H1 (cell line): ENCODE measurements around the gene MEGF11. TPM values are rescaled to one million over a fixed set of nuclear protein-coding genes. Genes with fewer than 3 reads are reported as not detected.
A peak's percentile ranks its signal among the peaks of the same experiment; 100 is the strongest.

ENCODE experiments used
- CTCF ChIA-PET: fragments of 300-600 bp; sonication (Branson Sonifier 250); formaldehyde crosslinking; loops from one replicate; lab custom pipeline; 2021; ENCODE audit not compliant: partially characterized antibody; lab: Charles Lee
- POLR2A ChIA-PET: fragments of 300-600 bp; sonication (Branson Sonifier 250); formaldehyde crosslinking; loops from one replicate; lab custom pipeline; 2021; ENCODE audit warnings: inconsistent platforms; ENCODE audit not compliant: partially characterized antibody; lab: Charles Lee
- DNase-seq, 2 experiments: peaks; one replicate each; pipeline versions ENCODE4 v3.0.0 to v3.0.0-alpha.2; 2010 to 2022; ENCODE audit warnings: low spot score in 2 of 2, low read depth in 1 of 2, mixed read lengths in 1 of 2
- FAIRE-seq: peaks from 2 replicates; lab custom pipeline; 2011; peaks lifted over from hg19 to GRCh38; lab: Jason Lieb, UNC
- H2AFZ ChIP-seq: 2 replicates; pipeline ENCODE4 v1.8.1; 2012; ENCODE audit warnings: low read length, inconsistent platforms
- H2AK5ac ChIP-seq: 2 replicates; pipeline ENCODE4 v1.6.1; 2013; ENCODE audit warnings: low read depth, low read length
- H2BK120ac ChIP-seq: replicated peaks from 2 replicates; pipeline ENCODE3; 2013; ENCODE audit warnings: low read depth, low read length, inconsistent platforms
- H2BK12ac ChIP-seq: 2 replicates; pipeline ENCODE4 v1.6.1; 2013; ENCODE audit warnings: low read depth, low read length
- H2BK15ac ChIP-seq: 2 replicates; pipeline ENCODE4 v1.6.1; 2013; ENCODE audit warnings: low read length
- H2BK20ac ChIP-seq: 2 replicates; pipeline ENCODE4 v1.6.1; 2013; ENCODE audit warnings: low read length
- H2BK5ac ChIP-seq: 2 replicates; pipeline ENCODE4 v1.6.1; 2013; ENCODE audit warnings: low read depth, low read length
- H3K14ac ChIP-seq: 2 replicates; pipeline ENCODE4 v1.6.1; 2013; ENCODE audit warnings: inconsistent platforms; ENCODE audit not compliant: insufficient read length
- H3K18ac ChIP-seq: 2 replicates; pipeline ENCODE4 v1.6.1; 2013; ENCODE audit warnings: low read length; ENCODE audit errors: extremely low read depth
- H3K23ac ChIP-seq: 2 replicates; pipeline ENCODE4 v1.6.1; 2013; ENCODE audit warnings: inconsistent platforms; ENCODE audit not compliant: insufficient read length
- H3K23me2 ChIP-seq: 2 replicates; pipeline ENCODE4 v1.6.1; 2013; ENCODE audit warnings: low read depth, low read length
- H3K27ac ChIP-seq: 2 replicates; pipeline ENCODE4 v1.6.1; 2011; ENCODE audit warnings: low read depth, low read length, inconsistent platforms
- H3K27me3 ChIP-seq, 4 experiments: replicated peaks in 1 of 4; 1 replicate in 1 of 4; 2 replicates in 3 of 4; pipeline versions ENCODE4 v1.6.1 to v1.8.1; 2011 to 2013; ENCODE audit warnings: low read length in 3 of 4, mild to moderate bottlenecking in 3 of 4, inconsistent platforms in 2 of 4, mixed read lengths in 2 of 4, moderate library complexity in 1 of 4; ENCODE audit not compliant: control insufficient read depth in 3 of 4, insufficient read depth in 3 of 4; ENCODE audit errors: extremely low read depth in 1 of 4
- H3K36me3 ChIP-seq, 4 experiments: 2 replicates each; pipeline versions ENCODE4 v1.6.1 to v1.8.1; 2011 to 2013; ENCODE audit warnings: mild to moderate bottlenecking in 4 of 4, low read length in 3 of 4, moderate library complexity in 2 of 4, control low read depth in 1 of 4, inconsistent platforms in 1 of 4; ENCODE audit not compliant: insufficient read depth in 4 of 4, control insufficient read depth in 2 of 4
- H3K4ac ChIP-seq: replicated peaks from 2 replicates; pipeline ENCODE3; 2013; ENCODE audit warnings: low read length, low read depth, mixed read lengths, inconsistent platforms; ENCODE audit not compliant: insufficient read length
- H3K4me1 ChIP-seq, 4 experiments: replicated peaks in 1 of 4; 1 replicate in 1 of 4; 2 replicates in 3 of 4; pipeline versions ENCODE4 v1.6.1 to v1.8.1; 2011 to 2013; ENCODE audit warnings: low read length in 3 of 4, inconsistent platforms in 2 of 4, mixed read lengths in 1 of 4; ENCODE audit not compliant: insufficient read depth in 4 of 4, control insufficient read depth in 3 of 4
- H3K4me2 ChIP-seq, 2 experiments: 2 replicates each; pipeline versions ENCODE4 v1.6.1 to v1.8.1; 2011 to 2013; ENCODE audit warnings: low read depth in 2 of 2, low read length in 2 of 2, control low read depth in 1 of 2, inconsistent platforms in 1 of 2, mild to moderate bottlenecking in 1 of 2; ENCODE audit not compliant: insufficient read depth in 1 of 2
- H3K4me3 ChIP-seq, 4 experiments: fragments of 200-600, 300-600 bp in 1 of 4; sonication (generic), shearing (Covaris generic), sonication (Bioruptor Twin) in 1 of 4; 2 replicates each; pipeline versions ENCODE4 v1.5.1 to v1.8.1; 2011 to 2016; ENCODE audit warnings: low read length in 4 of 4, low read depth in 3 of 4, control low read depth in 2 of 4, inconsistent platforms in 2 of 4, mild to moderate bottlenecking in 2 of 4, mixed read lengths in 1 of 4, moderate library complexity in 1 of 4; ENCODE audit not compliant: insufficient read depth in 2 of 4; ENCODE audit errors: extremely low read depth in 1 of 4
- H3K56ac ChIP-seq: replicated peaks from 2 replicates; pipeline ENCODE3; 2013; ENCODE audit warnings: low read depth, mild to moderate bottlenecking, mixed read lengths, low read length, inconsistent platforms; ENCODE audit not compliant: insufficient read length
- H3K79me1 ChIP-seq: 2 replicates; pipeline ENCODE4 v1.6.1; 2013; ENCODE audit warnings: low read depth, low read length, control low read depth
- H3K79me2 ChIP-seq, 2 experiments: 2 replicates each; pipeline versions ENCODE4 v1.6.1 to v1.8.1; 2012 to 2013; ENCODE audit warnings: low read length in 2 of 2, mild to moderate bottlenecking in 2 of 2, inconsistent platforms in 1 of 2; ENCODE audit not compliant: insufficient read depth in 2 of 2, control insufficient read depth in 1 of 2
- H3K9ac ChIP-seq, 4 experiments: replicated peaks in 1 of 4; 1 replicate in 1 of 4; 2 replicates in 3 of 4; pipeline versions ENCODE4 v1.6.1 to v1.8.1; 2011 to 2013; ENCODE audit warnings: low read depth in 3 of 4, low read length in 3 of 4, control low read depth in 2 of 4, mild to moderate bottlenecking in 2 of 4, moderate library complexity in 2 of 4, inconsistent platforms in 1 of 4; ENCODE audit errors: extremely low read depth in 1 of 4
- H3K9me3 ChIP-seq, 2 experiments: 2 replicates each; pipeline versions ENCODE4 v1.6.1 to v1.8.1; 2012 to 2013; ENCODE audit warnings: mild to moderate bottlenecking in 2 of 2, moderate library complexity in 2 of 2, control low read depth in 1 of 2, inconsistent platforms in 1 of 2, low read depth in 1 of 2, low read length in 1 of 2, mixed read lengths in 1 of 2; ENCODE audit not compliant: insufficient read depth in 2 of 2
- H4K20me1 ChIP-seq, 2 experiments: replicated peaks in 1 of 2; 2 replicates each; pipeline versions ENCODE3 to v1.8.1; 2011 to 2013; ENCODE audit warnings: inconsistent platforms in 2 of 2, low read length in 2 of 2, mild to moderate bottlenecking in 1 of 2; ENCODE audit not compliant: insufficient read depth in 2 of 2, control insufficient read depth in 1 of 2
- H4K5ac ChIP-seq: 2 replicates; pipeline ENCODE4 v1.6.1; 2013; ENCODE audit warnings: low read length, low read depth, mixed read lengths, inconsistent platforms; ENCODE audit not compliant: insufficient read length
- H4K8ac ChIP-seq: 2 replicates; pipeline ENCODE4 v1.8.0; 2013; ENCODE audit warnings: mild to moderate bottlenecking, moderate library complexity, low read length, inconsistent platforms; ENCODE audit not compliant: insufficient read depth; ENCODE audit errors: extremely low read depth
- H4K91ac ChIP-seq: replicated peaks from 2 replicates; pipeline ENCODE3; 2013; ENCODE audit warnings: low read length, mixed read lengths, inconsistent platforms; ENCODE audit not compliant: insufficient read length
- CEBPB ChIP-seq: IDR thresholded peaks from 2 replicates; pipeline ENCODE4 v1.6.1; 2012; ENCODE audit warnings: low read depth, low read length
- EP300 ChIP-seq, 2 experiments: IDR thresholded peaks; 1 replicate in 1 of 2; 2 replicates in 1 of 2; pipeline ENCODE4 v1.6.1; 2011 to 2012; ENCODE audit warnings: low read depth in 2 of 2, low read length in 2 of 2, mild to moderate bottlenecking in 2 of 2, borderline replicate concordance in 1 of 2, inconsistent platforms in 1 of 2, moderate library complexity in 1 of 2
- HDAC6 ChIP-seq: IDR thresholded peaks from one replicate; pipeline ENCODE4 v1.7.1; 2012; ENCODE audit warnings: low read depth, mild to moderate bottlenecking, inconsistent platforms, low read length, moderate library complexity
- JUND ChIP-seq: IDR thresholded peaks from 2 replicates; pipeline ENCODE4 v1.6.1; 2011; ENCODE audit warnings: mild to moderate bottlenecking, improper control_type of control experiment, low read length
- NRF1 ChIP-seq: IDR thresholded peaks from 2 replicates; pipeline ENCODE4 v1.6.1; 2011; ENCODE audit warnings: mild to moderate bottlenecking, low read depth, low read length, improper control_type of control experiment
- SAP30 ChIP-seq: fragments of 300-600 bp; sonication (generic); IDR thresholded peaks from 2 replicates; pipeline ENCODE4 v1.7.1; 2012; ENCODE audit warnings: low read length, moderate library complexity, mild to moderate bottlenecking, inconsistent platforms; ENCODE audit not compliant: insufficient read depth, insufficient replicate concordance
- SIN3A ChIP-seq, 2 experiments: IDR thresholded peaks in 1 of 2; conservative IDR thresholded peaks in 1 of 2; 2 replicates each; pipeline ENCODE4 v1.6.1; 2011 to 2012; ENCODE audit warnings: low read length in 2 of 2, improper control_type of control experiment in 1 of 2, low read depth in 1 of 2, mild to moderate bottlenecking in 1 of 2
- TAF7 ChIP-seq: optimal IDR thresholded peaks from 2 replicates; pipeline ENCODE3; 2011; ENCODE audit warnings: low read depth, mild to moderate bottlenecking, inconsistent platforms, low read length, moderate library complexity, borderline replicate concordance
- WGBS, 2 experiments: shearing (Covaris generic) in 1 of 2; methylation state at CpG; one replicate each; pipeline versions ENCODE4 v1.1.6 to v1.1.7; 2013 to 2015; ENCODE audit warnings: low lambda C conversion rate in 2 of 2, mixed read lengths in 2 of 2, inconsistent platforms in 1 of 2, low coverage in 1 of 2, missing lambda C conversion rate in 1 of 2; ENCODE audit not compliant: insufficient replicate concordance in 2 of 2, insufficient coverage in 1 of 2, insufficient read length in 1 of 2; ENCODE audit errors: extremely low coverage in 1 of 2, missing lambda C conversion rate in 1 of 2; 5-methylcytosine and 5-hydroxymethylcytosine counted together
- polyA plus RNA-seq, 7 experiments: library from polyadenylated mRNA; depleted of rRNA in 3 of 7; stranded (reverse) in 5 of 7; unstranded in 2 of 7; fragments of >200 nt in 5 of 7; fragments of 200-250 nt in 2 of 7; gene quantifications; 1 replicate in 5 of 7; 2 replicates in 1 of 7; 4 replicates in 1 of 7; pipeline versions ENCODE4 v1.2.1 to v1.2.3, GENCODE V29; 2011 to 2013; ENCODE audit warnings: missing spikeins in 2 of 7, mixed read lengths in 2 of 7
- total RNA-seq: library from RNA; stranded (reverse); fragmentation: NEBNext Ultra II Directional; extraction: Animal tissue kit (Norgen Biotek cat#: 25700); gene quantifications from 2 replicates; pipeline ENCODE4 v1.2.1, GENCODE V29; 2021
- TF ChIP-seq, protein P1 (sequence below): IDR thresholded peaks from 2 replicates; pipeline ENCODE4 v1.6.1; 2012; ENCODE audit warnings: inconsistent platforms
- TF ChIP-seq, protein P2 (sequence below): IDR thresholded peaks from 2 replicates; pipeline ENCODE4 v1.6.1; 2012; ENCODE audit warnings: low read length, inconsistent platforms

MEGF11 gene
- total and polyA plus RNA-seq, 2 of the 8 experiments (the other 6 are each of a cell fraction or from before 2014, with no cell fraction given), result 4.4 to 4.8 TPM

DNA sequence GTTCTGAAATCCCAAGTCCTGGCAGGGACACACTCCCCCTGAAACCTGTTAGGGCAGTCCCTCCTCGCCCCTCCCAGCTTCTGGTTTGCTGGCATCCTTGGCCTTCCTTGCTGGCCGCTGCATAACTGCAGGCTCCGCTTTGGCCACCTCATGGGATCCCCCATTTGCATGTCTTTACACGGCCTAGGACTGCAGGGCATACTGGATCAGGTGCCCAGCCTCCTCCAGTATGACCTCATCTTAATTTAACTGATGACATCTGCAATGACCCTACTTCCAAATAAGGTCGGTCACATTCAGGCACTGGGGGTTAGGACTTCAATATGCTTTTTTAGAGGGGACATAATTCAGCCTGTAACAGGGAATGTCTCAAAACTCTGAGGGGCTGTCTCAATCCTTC, 210.9 kb downstream of the MEGF11 start:
- 23% methylated on average over 5 of the region's 5 CpGs; no CpG with 5 or more reads in 1 of the 2 experiments for WGBS, 2 experiments
- CTCF ChIA-PET, result interaction anchor here (0.8 to 1.9 kb wide), 11 partner anchors 13 to 149 kb away, joined by 3 to 8 read pairs (median 4); no protein-coding TSS in a partner anchor
- FAIRE-seq, result peak; percentile 91
- TF ChIP-seq NRF1 (no peak), JUND (peak; percentile 81), EP300 (IDR thresholded peaks at IDR 0.05; ENCODE audit: borderline replicate concordance in 1 of 2, low read depth in 2 of 2, low read length in 2 of 2) (peak in 1 of 2 experiments; percentile 65; a peak in 1 of 3 replicates), HDAC6 (no peak), CEBPB (peak; percentile 17; the same call in 1 of the 2 replicates), TAF7 (no peak), SAP30 (no peak), SIN3A (conservative IDR thresholded peaks at IDR 0.05 in 1 of 2, IDR thresholded peaks at IDR 0.05 in 1 of 2; ENCODE audit: low read depth in 1 of 2, low read length in 2 of 2) (no peak)
- TF ChIP-seq, protein P1, sequence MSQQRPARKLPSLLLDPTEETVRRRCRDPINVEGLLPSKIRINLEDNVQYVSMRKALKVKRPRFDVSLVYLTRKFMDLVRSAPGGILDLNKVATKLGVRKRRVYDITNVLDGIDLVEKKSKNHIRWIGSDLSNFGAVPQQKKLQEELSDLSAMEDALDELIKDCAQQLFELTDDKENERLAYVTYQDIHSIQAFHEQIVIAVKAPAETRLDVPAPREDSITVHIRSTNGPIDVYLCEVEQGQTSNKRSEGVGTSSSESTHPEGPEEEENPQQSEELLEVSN, result no peak
- TF ChIP-seq, protein P2, sequence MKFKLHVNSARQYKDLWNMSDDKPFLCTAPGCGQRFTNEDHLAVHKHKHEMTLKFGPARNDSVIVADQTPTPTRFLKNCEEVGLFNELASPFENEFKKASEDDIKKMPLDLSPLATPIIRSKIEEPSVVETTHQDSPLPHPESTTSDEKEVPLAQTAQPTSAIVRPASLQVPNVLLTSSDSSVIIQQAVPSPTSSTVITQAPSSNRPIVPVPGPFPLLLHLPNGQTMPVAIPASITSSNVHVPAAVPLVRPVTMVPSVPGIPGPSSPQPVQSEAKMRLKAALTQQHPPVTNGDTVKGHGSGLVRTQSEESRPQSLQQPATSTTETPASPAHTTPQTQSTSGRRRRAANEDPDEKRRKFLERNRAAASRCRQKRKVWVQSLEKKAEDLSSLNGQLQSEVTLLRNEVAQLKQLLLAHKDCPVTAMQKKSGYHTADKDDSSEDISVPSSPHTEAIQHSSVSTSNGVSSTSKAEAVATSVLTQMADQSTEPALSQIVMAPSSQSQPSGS, result peak; percentile 95

More for the DNA sequence above, 210.9 kb downstream of the MEGF11 start:
- peak overlapping the region; percentile 43; the same call in 1 of the 2 replicates for H3K27ac ChIP-seq
- no peaks in the 10 kb centered on the region for H3K9me3 ChIP-seq
- no peak overlapping the region for H4K5ac ChIP-seq
- no peaks in the 10 kb centered on the region for H3K36me3 ChIP-seq
- no peak overlapping the region for H3K9ac ChIP-seq
- H3K23ac ChIP-seq, result no peak overlapping the region
- 0 out of 2 replicates have a peak overlapping the region, but pooled peaks have one; percentile 76 for H2BK20ac ChIP-seq
- no peak overlapping the region for H3K4ac ChIP-seq
- peaks cover 23 to 45% (median 34%) of the 10 kb centered on the region in 4 experiments for H3K4me1 ChIP-seq
- H4K8ac ChIP-seq, result no peak overlapping the region
- H3K27me3 ChIP-seq, result peaks cover 0 to 2% (median 0%) of the 10 kb centered on the region in 4 experiments; a peak in 1 of 7 replicates
- H3K23me2 ChIP-seq, result no peaks in the 10 kb centered on the region
- no peak overlapping the region for H3K4me3 ChIP-seq
- H2AFZ ChIP-seq, result no peak overlapping the region
- H3K14ac ChIP-seq, result no peak overlapping the region
- no peak overlapping the region for H2BK120ac ChIP-seq
- no peak overlapping the region for H3K56ac ChIP-seq
- no peaks in the 10 kb centered on the region for H4K20me1 ChIP-seq
- POLR2A ChIA-PET, result interaction anchor here (0.6 to 2.3 kb wide), 4 partner anchors 19 to 274 kb away, joined by 3 to 5 read pairs (median 3); no protein-coding TSS in a partner anchor
- 0 out of 2 replicates have a peak overlapping the region, but pooled peaks have one; percentile 19 for H2BK5ac ChIP-seq
- no peaks in the 10 kb centered on the region for H3K79me2 ChIP-seq
- peak overlapping the region; percentile 94 for H2BK12ac ChIP-seq
- no peak overlapping the region for H3K18ac ChIP-seq
- no peak overlapping the region for H4K91ac ChIP-seq
- DNase-seq, result peak; percentile 70 to 75
- H2AK5ac ChIP-seq, result no peak overlapping the region
- no peaks in the 10 kb centered on the region for H3K79me1 ChIP-seq
- peak overlapping the region in 1 of 2 experiments; percentile 12; a peak in 1 of 4 replicates for H3K4me2 ChIP-seq
- H2BK15ac ChIP-seq, result no peak overlapping the region
